ENCODE data around the gene PDSS2. TPM values are rescaled to one million over a fixed set of nuclear protein-coding genes. Genes with fewer than 3 reads are reported as not detected.

Gene PDSS2
- total RNA-seq, 1 experiment from 2014 or later = 17.8 TPM

DNA sequence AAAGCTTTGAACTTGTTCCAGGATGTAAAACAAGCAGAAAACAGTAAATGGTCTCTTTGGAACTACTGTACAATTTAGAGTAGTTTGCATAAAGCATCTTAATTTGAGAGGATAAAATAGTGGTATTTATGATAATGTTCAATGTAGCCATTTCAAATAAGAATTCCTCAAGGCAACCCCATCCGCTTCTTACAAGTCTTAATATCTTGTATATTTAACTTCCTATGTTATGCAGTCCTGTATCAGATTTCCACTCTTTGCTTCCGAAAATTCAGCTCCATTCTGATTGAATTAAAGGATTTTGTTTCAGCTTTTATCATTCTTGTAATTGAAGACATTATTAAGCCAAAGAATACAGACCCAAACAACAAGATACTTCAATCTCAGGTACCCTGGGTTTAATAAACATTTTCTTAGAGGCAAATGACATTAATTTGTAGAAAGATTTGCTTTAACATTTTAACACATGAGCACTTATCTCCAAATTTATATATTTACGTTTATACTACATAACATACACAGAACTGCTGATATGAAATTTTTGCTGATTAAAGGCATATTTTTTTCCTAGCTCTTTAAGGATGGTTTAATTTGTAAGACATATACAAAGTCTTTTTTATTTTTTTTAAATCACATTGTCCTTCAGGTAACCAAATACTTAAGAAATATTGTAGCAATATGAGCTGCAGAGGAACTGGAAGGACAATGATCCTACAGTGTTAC is 213.0 kb downstream of the PDSS2 start:
- Histone ChIP-seq H3K4me2 (no peak overlapping the region), H3K27me3 (ENCODE audit: insufficient read depth, low read depth) (no peaks in the 10 kb centered on the region), H3K36me3 (ENCODE audit: low read depth) (no peaks in the 10 kb centered on the region), H3K4me1 (replicated peaks; ENCODE audit: insufficient read depth) (no peaks in the 10 kb centered on the region), H3K4me3 (no peak overlapping the region), H3K9me2 (ENCODE audit: insufficient read depth) (no peaks in the 10 kb centered on the region), H4K20me1 (ENCODE audit: insufficient read depth) (no peaks in the 10 kb centered on the region), H2AFZ (no peak overlapping the region), H3K9me3 (ENCODE audit: insufficient read depth, low read depth) (no peaks in the 10 kb centered on the region), H3F3A (ENCODE audit: insufficient read depth, low read depth) (no peaks in the 10 kb centered on the region), H3K79me2 (ENCODE audit: low read depth) (no peaks in the 10 kb centered on the region), H3K27ac (no peak overlapping the region)
- CTCF ChIA-PET = no interaction called here
- intact Hi-C loops (cut with micrococcal nuclease; ENCODE audit: unreplicated experiment) = no loop called here
- BruUV-seq (replicated peaks) = no TSS peak
- no peak for DNase-seq
- POLR2A ChIA-PET (ENCODE audit: unreplicated experiment) = interaction anchor here (0.7 kb wide), 1 partner anchor 93 kb away, joined by 3 read pairs; no protein-coding TSS in a partner anchor
- TF ChIP-seq, protein P1, sequence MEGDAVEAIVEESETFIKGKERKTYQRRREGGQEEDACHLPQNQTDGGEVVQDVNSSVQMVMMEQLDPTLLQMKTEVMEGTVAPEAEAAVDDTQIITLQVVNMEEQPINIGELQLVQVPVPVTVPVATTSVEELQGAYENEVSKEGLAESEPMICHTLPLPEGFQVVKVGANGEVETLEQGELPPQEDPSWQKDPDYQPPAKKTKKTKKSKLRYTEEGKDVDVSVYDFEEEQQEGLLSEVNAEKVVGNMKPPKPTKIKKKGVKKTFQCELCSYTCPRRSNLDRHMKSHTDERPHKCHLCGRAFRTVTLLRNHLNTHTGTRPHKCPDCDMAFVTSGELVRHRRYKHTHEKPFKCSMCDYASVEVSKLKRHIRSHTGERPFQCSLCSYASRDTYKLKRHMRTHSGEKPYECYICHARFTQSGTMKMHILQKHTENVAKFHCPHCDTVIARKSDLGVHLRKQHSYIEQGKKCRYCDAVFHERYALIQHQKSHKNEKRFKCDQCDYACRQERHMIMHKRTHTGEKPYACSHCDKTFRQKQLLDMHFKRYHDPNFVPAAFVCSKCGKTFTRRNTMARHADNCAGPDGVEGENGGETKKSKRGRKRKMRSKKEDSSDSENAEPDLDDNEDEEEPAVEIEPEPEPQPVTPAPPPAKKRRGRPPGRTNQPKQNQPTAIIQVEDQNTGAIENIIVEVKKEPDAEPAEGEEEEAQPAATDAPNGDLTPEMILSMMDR (conservative IDR thresholded peaks at IDR 0.05) = no peak

DNA sequence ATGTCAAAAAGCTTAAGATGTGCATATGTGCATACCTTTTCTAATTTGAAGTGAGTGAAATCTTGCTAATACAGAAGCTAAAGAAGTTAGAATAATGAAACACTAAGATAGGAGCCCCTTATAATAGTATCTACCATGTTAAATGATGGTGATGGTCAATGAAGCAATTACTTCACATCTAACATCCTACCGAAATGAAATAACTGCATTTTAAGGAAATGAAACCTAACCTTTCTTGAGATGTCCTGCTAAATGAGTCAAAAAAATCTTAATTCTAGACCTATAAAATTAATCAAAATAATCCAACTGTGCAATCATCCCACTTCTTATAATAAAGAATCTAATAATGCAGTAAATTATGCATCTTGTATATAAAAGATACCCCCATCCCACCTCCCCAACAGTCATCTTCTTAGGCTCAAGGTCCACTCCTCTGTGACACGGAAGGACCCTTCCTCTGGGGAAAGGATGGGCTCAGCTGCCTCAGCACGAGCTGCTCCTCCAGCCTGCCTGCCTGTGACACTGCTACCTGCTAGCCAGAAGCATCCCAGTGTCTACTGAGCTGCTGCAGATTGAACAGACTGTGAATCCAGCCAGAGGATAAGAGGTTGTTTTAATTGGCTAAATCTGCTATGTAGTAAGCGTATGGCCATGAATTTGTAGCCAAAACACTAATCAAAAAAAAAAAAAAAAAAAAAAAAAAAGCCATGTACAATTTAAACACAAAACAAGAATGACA is 214.5 kb downstream of the PDSS2 start:
- no peaks in the 10 kb centered on the region for H3K36me3 ChIP-seq (ENCODE audit: low read depth)
- H3K4me3 ChIP-seq = no peak overlapping the region
- BruUV-seq (replicated peaks) = no TSS peak
- no peaks in the 10 kb centered on the region for H3K9me3 ChIP-seq (ENCODE audit: insufficient read depth, low read depth)
- H3K27me3 ChIP-seq (ENCODE audit: insufficient read depth, low read depth) = no peaks in the 10 kb centered on the region
- no peak overlapping the region for H3K4me2 ChIP-seq
- CTCF ChIA-PET = no interaction called here
- H3K79me2 ChIP-seq (ENCODE audit: low read depth) = no peaks in the 10 kb centered on the region
- no peaks in the 10 kb centered on the region for H3K9me2 ChIP-seq (ENCODE audit: insufficient read depth)
- no peak overlapping the region for H3K27ac ChIP-seq
- TF ChIP-seq EZH2 (IDR thresholded peaks at IDR 0.05; ENCODE audit: low read depth) = no peak
- TF ChIP-seq, protein P1 (conservative IDR thresholded peaks at IDR 0.05) = no peak
- intact Hi-C loops (cut with micrococcal nuclease; ENCODE audit: unreplicated experiment) = no loop called here
- POLR2A ChIA-PET (ENCODE audit: unreplicated experiment) = no interaction called here
- H3F3A ChIP-seq (ENCODE audit: insufficient read depth, low read depth) = no peaks in the 10 kb centered on the region
- DNase-seq = no peak
- H2AFZ ChIP-seq = no peak overlapping the region
- no peaks in the 10 kb centered on the region for H3K4me1 ChIP-seq (replicated peaks; ENCODE audit: insufficient read depth)
- H4K20me1 ChIP-seq (ENCODE audit: insufficient read depth) = no peaks in the 10 kb centered on the region

DNA sequence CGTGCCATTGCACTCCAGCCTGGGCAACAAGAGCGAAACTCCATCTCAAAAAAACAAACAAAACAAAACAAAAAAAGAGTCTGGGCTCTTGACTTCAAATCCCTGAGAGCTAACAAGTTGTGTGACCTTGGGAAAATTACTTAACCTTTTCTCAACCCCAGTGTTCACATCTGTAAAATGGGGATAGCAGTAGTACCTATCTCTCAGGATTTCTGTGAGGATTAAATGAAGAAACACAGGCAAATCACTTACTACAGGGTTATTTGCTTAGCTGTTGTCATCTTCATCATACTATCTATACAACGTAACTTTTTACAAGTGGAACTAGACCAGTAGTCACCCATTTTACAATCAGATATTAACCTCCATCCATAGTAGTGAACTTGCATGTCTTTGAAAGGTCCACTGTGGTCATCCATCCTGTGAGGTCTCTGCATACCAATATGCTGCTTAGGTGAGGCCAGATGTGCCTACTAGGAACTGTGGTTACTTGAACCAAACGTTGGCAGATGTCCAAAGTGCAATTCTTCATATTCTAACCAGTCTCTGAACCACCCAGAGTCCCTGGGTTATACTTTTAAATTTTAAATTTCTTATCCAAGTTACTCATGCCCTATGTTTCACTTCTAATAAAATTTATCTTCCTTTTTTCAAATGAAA is 215.2 kb downstream of the PDSS2 start:
- ChIA-PET CTCF (no interaction called here), POLR2A (ENCODE audit: unreplicated experiment) (no interaction called here)
- no peak overlapping the region for H3K4me3 ChIP-seq
- no peak overlapping the region for H2AFZ ChIP-seq
- H3K9me3 ChIP-seq (ENCODE audit: insufficient read depth, low read depth) = no peaks in the 10 kb centered on the region
- BruUV-seq (replicated peaks) = no TSS peak
- H3F3A ChIP-seq (ENCODE audit: insufficient read depth, low read depth) = no peaks in the 10 kb centered on the region
- H4K20me1 ChIP-seq (ENCODE audit: insufficient read depth) = no peaks in the 10 kb centered on the region
- H3K79me2 ChIP-seq (ENCODE audit: low read depth) = no peaks in the 10 kb centered on the region
- H3K4me2 ChIP-seq = no peak overlapping the region
- no peaks in the 10 kb centered on the region for H3K4me1 ChIP-seq (replicated peaks; ENCODE audit: insufficient read depth)
- no peak for DNase-seq
- TF ChIP-seq EZH2 (IDR thresholded peaks at IDR 0.05; ENCODE audit: low read depth) = no peak
- TF ChIP-seq, protein P1 (conservative IDR thresholded peaks at IDR 0.05) = no peak
- no peaks in the 10 kb centered on the region for H3K9me2 ChIP-seq (ENCODE audit: insufficient read depth)
- H3K27ac ChIP-seq = no peak overlapping the region
- intact Hi-C loops (cut with micrococcal nuclease; ENCODE audit: unreplicated experiment) = no loop called here
- H3K36me3 ChIP-seq (ENCODE audit: low read depth) = no peaks in the 10 kb centered on the region
- H3K27me3 ChIP-seq (ENCODE audit: insufficient read depth, low read depth) = no peaks in the 10 kb centered on the region
